ENCODE measurements around the gene C9orf50. TPM values are rescaled to one million over a fixed set of nuclear protein-coding genes. Genes with fewer than 3 reads are reported as not detected.

The C9orf50 gene
- total and polyA plus RNA-seq, 2 experiments from 2014 or later: not detected

- H3K36me3 Mint-ChIP-seq (ENCODE audit: low read depth): no peaks in the 10 kb centered on the region
- H3K27me3 ChIP-seq (ENCODE audit: insufficient read depth): no peaks in the 10 kb centered on the region
- H3K36me3 ChIP-seq (ENCODE audit: insufficient read depth): no peaks in the 10 kb centered on the region
- peaks cover 14% of the 10 kb centered on the region for H3K27me3 Mint-ChIP-seq (ENCODE audit: insufficient read depth, low read depth, poor library complexity)
- H3K4me1 Mint-ChIP-seq: no peaks in the 10 kb centered on the region
- no peak overlapping the region for H3K4me2 ChIP-seq
- no peaks in the 10 kb centered on the region for H4K20me1 ChIP-seq (replicated peaks; ENCODE audit: insufficient read depth)
- no peaks in the 10 kb centered on the region for H3K9me2 ChIP-seq (ENCODE audit: insufficient read depth)
- no peaks in the 10 kb centered on the region for H3F3A ChIP-seq (replicated peaks; ENCODE audit: low read depth)
- H3K4me1 ChIP-seq (ENCODE audit: insufficient read depth): no peaks in the 10 kb centered on the region; the same call in 1 of the 2 replicates
- no peak for DNase-seq (ENCODE audit: low spot score)
- no peak overlapping the region for H3K4me3 Mint-ChIP-seq
- no peak overlapping the region for H2AFZ ChIP-seq
- no peak overlapping the region for H3K27ac ChIP-seq (ENCODE audit: low read depth)
- TF ChIP-seq ETS1 (IDR thresholded peaks at IDR 0.05) (no peak), EZH2 (IDR thresholded peaks at IDR 0.05; ENCODE audit: low read depth, unreplicated experiment) (no peak), EZH2phosphoT487 (IDR thresholded peaks at IDR 0.05; ENCODE audit: unreplicated experiment) (no peak), ZNF331 (CRISPR knock-in tag; IDR thresholded peaks at IDR 0.05; ENCODE audit: low read depth) (no peak), REST (IDR thresholded peaks at IDR 0.05; ENCODE audit: unreplicated experiment) (no peak), NANOG (IDR thresholded peaks at IDR 0.05; ENCODE audit: borderline replicate concordance) (no peak), CTCF (conservative IDR thresholded peaks at IDR 0.05; ENCODE audit: low read depth in 2 of 2) (no peak), JUNB (IDR thresholded peaks at IDR 0.05; ENCODE audit: unreplicated experiment) (no peak), CREB1 (CRISPR knock-in tag; IDR thresholded peaks at IDR 0.05; ENCODE audit: low read depth) (no peak), STAT1 (IDR thresholded peaks at IDR 0.05; ENCODE audit: unreplicated experiment) (no peak), ZNF462 (CRISPR knock-in tag; IDR thresholded peaks at IDR 0.05) (no peak), POLR2AphosphoS5 (IDR thresholded peaks at IDR 0.05; ENCODE audit: low read depth) (no peak), ZNF114 (CRISPR knock-in tag; IDR thresholded peaks at IDR 0.05) (no peak)
- no peaks in the 10 kb centered on the region for H3K79me2 ChIP-seq (replicated peaks; ENCODE audit: insufficient read depth)
- H3K9me3 Mint-ChIP-seq: no peaks in the 10 kb centered on the region
- H3K4me3 ChIP-seq: no peak overlapping the region
- H3K27ac Mint-ChIP-seq: no peak overlapping the region
- ATAC-seq: no peak
Measured at GRCh38 chr9:129649726-129650679, 29.1 kb upstream of the C9orf50 start.

Measured in GM23338 (cell line).